ENCODE data around the gene SYNDIG1. TPM values are rescaled to one million over a fixed set of nuclear protein-coding genes. Genes with fewer than 3 reads are reported as not detected.

Gene SYNDIG1
- polyA plus RNA-seq, 2 of the 4 experiments (the other 2 are of a cell fraction), result 0.96 to 2.6 TPM

DNA sequence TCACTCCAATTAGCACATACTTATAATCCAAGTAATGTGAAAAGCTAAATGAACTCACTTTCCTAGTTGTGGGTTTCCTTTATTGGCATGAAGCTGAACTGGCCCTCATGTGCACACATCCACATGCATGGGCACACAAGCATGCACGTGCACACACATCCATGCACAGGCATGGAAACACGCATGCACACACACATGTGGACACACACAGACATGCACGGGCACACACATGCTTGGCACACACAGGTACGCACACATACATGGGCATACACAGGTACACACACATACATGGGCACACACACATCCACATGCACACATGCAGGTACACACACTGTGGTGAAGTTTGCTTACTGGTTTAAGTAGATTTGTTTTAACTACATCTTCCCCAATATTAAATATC, 23.8 kb downstream of the SYNDIG1 start (continued):
- TF ChIP-seq REST (IDR thresholded peaks at IDR 0.05) (no peak), CEBPB (IDR thresholded peaks at IDR 0.05) (no peak), HDAC2 (IDR thresholded peaks at IDR 0.05) (no peak), KDM5A (IDR thresholded peaks at IDR 0.05) (no peak), EP300 (IDR thresholded peaks at IDR 0.05) (no peak), GATA3 (IDR thresholded peaks at IDR 0.05; ENCODE audit: borderline replicate concordance) (no peak), ZNF302 (CRISPR knock-in tag; IDR thresholded peaks at IDR 0.05) (no peak)

- WGBS (ENCODE audit: missing lambda C conversion rate), result 64% methylated on average over 23 of the region's 23 CpGs
- TF ChIP-seq NFE2L2 (conservative IDR thresholded peaks at IDR 0.05; ENCODE audit: low read length) (no peak), CBX2 (IDR thresholded peaks at IDR 0.05; ENCODE audit: borderline replicate concordance, low read depth) (no peak), CBX8 (IDR thresholded peaks at IDR 0.05) (no peak), ZSCAN20 (CRISPR knock-in tag; IDR thresholded peaks at IDR 0.05) (no peak), RNF2 (IDR thresholded peaks at IDR 0.05; ENCODE audit: borderline replicate concordance, low read depth) (no peak), EHMT2 (IDR thresholded peaks at IDR 0.05; ENCODE audit: low read depth) (no peak), HOXA7 (CRISPR knock-in tag; IDR thresholded peaks at IDR 0.05) (no peak), USF2 (IDR thresholded peaks at IDR 0.05) (no peak)
- FAIRE-seq, result no peak
These were observed 24.4 kb downstream of the SYNDIG1 start for GRCh38 chr20:24493661-24494459.

GRCh38 chr20:24494460-24494920, 25.1 kb downstream of the SYNDIG1 start:
- Histone ChIP-seq H3K4me2 (no peak overlapping the region), H3K4me1 (0 out of 3 replicates have a peak, but pooled peaks cover 9% of the 10 kb centered on the region), H3K4me3 (no peak overlapping the region), H3K9me3 (no peaks in the 10 kb centered on the region), H3K27ac (no peak overlapping the region)
- WGBS (ENCODE audit: missing lambda C conversion rate), result 55% methylated on average over 7 of the region's 7 CpGs
- no peak for DNase-seq (ENCODE audit: low read depth in 1 of 2, low spot score in 1 of 2)
- ChIA-PET CTCF (no interaction called here), POLR2A (no interaction called here)
- ATAC-seq, result no peak
- TF ChIP-seq CTCF (IDR thresholded peaks at IDR 0.05) (no peak), ATOH8 (CRISPR knock-in tag; IDR thresholded peaks at IDR 0.05; ENCODE audit: low read depth) (no peak), KDM5A (IDR thresholded peaks at IDR 0.05) (no peak), EHMT2 (IDR thresholded peaks at IDR 0.05; ENCODE audit: low read depth) (no peak), SMC3 (IDR thresholded peaks at IDR 0.05) (no peak), POLR2A (IDR thresholded peaks at IDR 0.05; ENCODE audit: low read length) (no peak), EHF (CRISPR knock-in tag; IDR thresholded peaks at IDR 0.05) (no peak)
- no peak for FAIRE-seq

More at GRCh38 chr20:24493661-24494459, 24.4 kb downstream of the SYNDIG1 start:
- H3K9me3 ChIP-seq, result no peaks in the 10 kb centered on the region
- ChIA-PET POLR2A (no interaction called here), CTCF (interaction anchor here (0.5 to 1.2 kb wide), 2 partner anchors 16 to 506 kb away, joined by 3 read pairs; no protein-coding TSS in a partner anchor)
- H3K27ac ChIP-seq, result no peak overlapping the region
- no peak for ATAC-seq
- H3K4me2 ChIP-seq, result no peak overlapping the region
- DNase-seq (ENCODE audit: low read depth in 1 of 2, low spot score in 1 of 2), result no peak
- H3K4me1 ChIP-seq, result 0 out of 3 replicates have a peak, but pooled peaks cover 9% of the 10 kb centered on the region
- H3K4me3 ChIP-seq, result no peak overlapping the region
